Trophoblast cell (in vitro differentiated cells and primary cell): ENCODE data around the gene SIX3.

ENCODE experiments used
- DNase-seq, 2 donors: peaks; one replicate each; pipeline ENCODE4 v3.0.0-alpha.2; 2016
- H2AFZ ChIP-seq: 2 replicates; pipeline ENCODE4 v1.6.1; 2013; ENCODE audit warnings: low read length, moderate library complexity, mild to moderate bottlenecking; ENCODE audit not compliant: insufficient read depth, poor library complexity
- H2AK5ac ChIP-seq: 2 replicates; pipeline ENCODE4 v1.6.1; 2013; ENCODE audit warnings: mild to moderate bottlenecking, low read length
- H2BK120ac ChIP-seq: 2 replicates; pipeline ENCODE4 v1.6.1; 2013; ENCODE audit warnings: low read length, mild to moderate bottlenecking, moderate library complexity; ENCODE audit not compliant: insufficient read depth, poor library complexity
- H2BK12ac ChIP-seq: 2 replicates; pipeline ENCODE4 v1.6.1; 2013; ENCODE audit warnings: mild to moderate bottlenecking, low read length, moderate library complexity
- H2BK5ac ChIP-seq: 2 replicates; pipeline ENCODE4 v1.6.1; 2013; ENCODE audit warnings: low read length, low read depth, moderate library complexity, mild to moderate bottlenecking; ENCODE audit not compliant: poor library complexity
- H3K14ac ChIP-seq: 2 replicates; pipeline ENCODE4 v1.6.1; 2013; ENCODE audit warnings: mild to moderate bottlenecking, low read length
- H3K18ac ChIP-seq: 2 replicates; pipeline ENCODE4 v1.6.1; 2013; ENCODE audit warnings: mild to moderate bottlenecking, low read length
- H3K23ac ChIP-seq: 2 replicates; pipeline ENCODE4 v1.6.1; 2013; ENCODE audit warnings: low read length
- H3K27ac ChIP-seq: 2 replicates; pipeline ENCODE4 v1.5.1; 2013; ENCODE audit warnings: low read depth, mild to moderate bottlenecking, inconsistent platforms, low read length, moderate library complexity
- H3K27me3 ChIP-seq: 2 replicates; pipeline ENCODE4 v1.6.1; 2013; ENCODE audit warnings: inconsistent platforms, mild to moderate bottlenecking, low read length, moderate library complexity; ENCODE audit not compliant: insufficient read depth
- H3K36me3 ChIP-seq, 2 experiments: 1 replicate in 1 of 2; 2 replicates in 1 of 2; pipeline ENCODE4 v1.6.1; 2013; ENCODE audit warnings: low read length in 2 of 2, mild to moderate bottlenecking in 2 of 2, moderate library complexity in 1 of 2; ENCODE audit not compliant: insufficient read depth in 2 of 2, control insufficient read depth in 1 of 2
- H3K4ac ChIP-seq: 2 replicates; pipeline ENCODE4 v1.6.1; 2013; ENCODE audit warnings: low read depth, mild to moderate bottlenecking, low read length, moderate library complexity
- H3K4me1 ChIP-seq, 2 experiments: 1 replicate in 1 of 2; 2 replicates in 1 of 2; pipeline ENCODE4 v1.6.1; 2013; ENCODE audit warnings: low read length in 2 of 2, mild to moderate bottlenecking in 2 of 2, moderate library complexity in 1 of 2; ENCODE audit not compliant: insufficient read depth in 2 of 2, control insufficient read depth in 1 of 2
- H3K4me2 ChIP-seq: 2 replicates; pipeline ENCODE4 v1.6.1; 2013; ENCODE audit warnings: inconsistent platforms, mild to moderate bottlenecking, low read length, moderate library complexity
- H3K4me3 ChIP-seq: 2 replicates; pipeline ENCODE4 v1.5.1; 2013; ENCODE audit warnings: mild to moderate bottlenecking, low read depth, low read length, inconsistent platforms
- H3K79me1 ChIP-seq: one replicate; pipeline ENCODE4 v1.6.1; 2013; ENCODE audit warnings: low read length
- H3K79me2 ChIP-seq: 2 replicates; pipeline ENCODE4 v1.6.1; 2013; ENCODE audit warnings: low read length, mild to moderate bottlenecking; ENCODE audit not compliant: control insufficient read depth, insufficient read depth, poor library complexity
- H3K9ac ChIP-seq: 2 replicates; pipeline ENCODE4 v1.6.1; 2013; ENCODE audit warnings: mild to moderate bottlenecking, low read length
- H3K9me3 ChIP-seq: 2 replicates; pipeline ENCODE4 v1.6.1; 2013; ENCODE audit warnings: low read depth, mild to moderate bottlenecking, control low read depth, inconsistent platforms, low read length; ENCODE audit not compliant: insufficient read depth
- H4K12ac ChIP-seq: 2 replicates; pipeline ENCODE4 v1.6.1; 2013; ENCODE audit warnings: low read depth, mild to moderate bottlenecking, low read length, moderate library complexity
- H4K8ac ChIP-seq: 2 replicates; pipeline ENCODE4 v1.6.1; 2013; ENCODE audit warnings: low read depth, mild to moderate bottlenecking, low read length, moderate library complexity
- H4K91ac ChIP-seq: one replicate; pipeline ENCODE4 v1.6.1; 2013; ENCODE audit warnings: low read depth, mild to moderate bottlenecking, low read length, moderate library complexity
- WGBS: extraction: QIAGEN DNeasy Blood & Tissue Kit; methylation state at CpG from one replicate; pipeline ENCODE4 v1.1.7; 2013; ENCODE audit warnings: missing lambda C conversion rate; ENCODE audit not compliant: insufficient read length, insufficient coverage; ENCODE audit errors: extremely low coverage; 5-methylcytosine and 5-hydroxymethylcytosine counted together

Gene SIX3

DNA sequence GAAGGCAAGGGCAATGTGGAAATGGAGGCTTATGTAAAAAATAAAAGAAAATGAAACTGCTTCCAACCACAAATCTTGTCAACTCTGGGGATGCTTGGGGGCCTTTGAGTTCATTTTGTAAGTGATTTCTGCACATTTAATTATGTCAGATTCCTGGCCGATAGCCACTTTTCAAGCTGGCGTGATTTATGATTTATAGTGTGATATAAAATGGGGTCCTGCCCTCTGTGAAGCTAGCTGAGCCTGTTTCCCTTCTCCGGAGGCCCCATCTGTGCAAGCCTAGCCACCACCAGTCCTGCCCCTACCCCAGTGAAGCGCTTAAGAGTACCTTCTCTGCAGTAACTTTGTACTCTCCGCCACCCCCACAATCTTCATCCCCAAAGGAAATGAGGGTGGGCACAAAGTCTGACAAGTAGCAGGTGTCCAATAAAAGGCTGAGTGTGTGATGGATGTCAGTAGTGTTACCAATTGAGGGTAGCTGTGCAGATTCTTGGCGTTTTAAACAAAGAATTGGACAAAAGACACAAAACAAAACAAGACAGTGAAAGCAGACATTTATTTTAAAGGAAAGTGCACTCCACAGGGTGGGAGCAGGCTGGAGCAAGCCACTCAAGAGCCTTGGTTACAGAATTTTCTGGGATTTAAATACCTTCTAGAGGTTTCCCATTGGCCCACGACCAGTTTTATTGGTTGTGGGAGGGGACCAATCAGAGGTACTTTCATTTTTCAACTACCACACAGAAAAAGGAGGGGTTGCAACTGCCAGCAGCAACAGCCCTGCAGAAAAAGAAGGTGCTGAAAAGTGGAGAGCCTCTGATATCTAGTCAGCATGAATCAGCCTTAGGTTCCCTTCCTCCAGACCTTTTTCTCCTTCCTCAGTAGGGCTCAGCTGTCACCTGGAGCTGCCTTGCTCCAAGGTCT lies 39.0 kb upstream of the SIX3 start:
- no peak overlapping the region for H3K14ac ChIP-seq
- no peak overlapping the region for H3K23ac ChIP-seq
- no peak overlapping the region for H3K18ac ChIP-seq
- no peak overlapping the region for H2BK120ac ChIP-seq
- no peak overlapping the region for H4K12ac ChIP-seq
- H3K9ac ChIP-seq = no peak overlapping the region
- no peak overlapping the region for H3K4ac ChIP-seq
- H3K4me3 ChIP-seq = no peak overlapping the region
- no peak overlapping the region for H2AK5ac ChIP-seq
- H2BK5ac ChIP-seq = no peak overlapping the region
- no peaks in the 10 kb centered on the region for H3K36me3 ChIP-seq
- H2AFZ ChIP-seq = no peak overlapping the region
- no peak overlapping the region for H3K27ac ChIP-seq
- H3K79me1 ChIP-seq = no peaks in the 10 kb centered on the region
- H4K8ac ChIP-seq = no peak overlapping the region
- no peak for DNase-seq
- no peaks in the 10 kb centered on the region for H3K79me2 ChIP-seq
- no CpG with 5 or more reads among the region's 7 CpGs for WGBS
- H3K4me1 ChIP-seq = peaks cover 3% of the 10 kb centered on the region in 2 experiments
- H3K27me3 ChIP-seq = no peaks in the 10 kb centered on the region
- no peak overlapping the region for H3K4me2 ChIP-seq
- H2BK12ac ChIP-seq = no peak overlapping the region
- H3K9me3 ChIP-seq = peaks cover 3% of the 10 kb centered on the region
- no peak overlapping the region for H4K91ac ChIP-seq

DNA sequence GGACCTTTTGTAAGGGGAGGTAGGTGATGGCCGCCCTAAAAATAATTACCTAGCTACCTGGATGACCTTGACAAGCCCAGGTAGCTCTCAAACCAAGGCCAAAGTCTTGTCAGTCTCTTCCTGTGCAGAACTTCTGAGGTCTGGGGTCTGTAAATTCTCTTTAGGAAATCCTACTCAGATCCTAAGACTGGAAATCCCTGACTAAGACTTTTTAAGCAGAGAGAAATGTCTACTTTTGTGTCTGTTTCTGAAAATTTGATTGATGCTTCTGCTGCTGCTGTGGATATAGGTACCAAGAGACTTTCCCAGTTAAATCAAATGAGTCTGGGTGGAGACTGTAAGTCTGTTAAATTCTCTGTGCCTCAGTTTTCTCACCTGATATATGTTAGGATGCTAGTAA lies 36.9 kb upstream of the SIX3 start:
- H3K79me2 ChIP-seq = no peaks in the 10 kb centered on the region
- H3K14ac ChIP-seq = no peak overlapping the region
- no peak overlapping the region for H2BK12ac ChIP-seq
- H3K4me3 ChIP-seq = no peak overlapping the region
- H4K8ac ChIP-seq = no peak overlapping the region
- H2BK5ac ChIP-seq = no peak overlapping the region
- no CpG with 5 or more reads among the region's 1 CpG for WGBS
- H3K27ac ChIP-seq = no peak overlapping the region
- no peak for DNase-seq
- H2AFZ ChIP-seq = no peak overlapping the region
- H3K4me1 ChIP-seq = peaks cover 3% of the 10 kb centered on the region in 2 experiments
- no peak overlapping the region for H3K23ac ChIP-seq
- H3K36me3 ChIP-seq = no peaks in the 10 kb centered on the region
- H4K91ac ChIP-seq = no peak overlapping the region
- H3K4ac ChIP-seq = no peak overlapping the region
- no peak overlapping the region for H2BK120ac ChIP-seq
- no peak overlapping the region for H3K9ac ChIP-seq
- H3K79me1 ChIP-seq = no peaks in the 10 kb centered on the region
- no peak overlapping the region for H4K12ac ChIP-seq
- no peak overlapping the region for H3K4me2 ChIP-seq
- peaks cover 2% of the 10 kb centered on the region for H3K9me3 ChIP-seq
- H2AK5ac ChIP-seq = no peak overlapping the region
- no peak overlapping the region for H3K18ac ChIP-seq
- H3K27me3 ChIP-seq = no peaks in the 10 kb centered on the region

DNA sequence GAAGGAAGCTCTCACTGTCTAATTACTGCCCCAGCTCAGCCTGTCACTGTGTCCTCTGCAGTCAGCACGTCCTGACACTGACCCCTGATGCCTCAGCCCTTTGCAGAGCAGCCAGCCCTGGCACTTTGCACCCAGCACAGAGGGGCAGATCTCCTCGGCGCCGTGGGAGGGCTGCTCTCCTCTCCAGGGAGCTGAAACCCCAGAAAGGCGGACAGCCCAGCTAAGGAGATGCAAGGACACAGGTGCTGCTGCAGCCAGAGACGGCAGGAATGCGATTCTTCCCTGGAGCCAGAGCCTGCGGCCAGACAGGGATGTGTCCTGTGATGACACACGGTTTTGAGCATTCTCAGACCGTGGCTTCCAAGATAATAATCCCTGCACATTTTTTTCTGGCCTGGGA lies 34.5 kb upstream of the SIX3 start:
- Histone ChIP-seq H3K4me3 (no peak overlapping the region), H4K91ac (no peak overlapping the region), H2BK120ac (no peak overlapping the region), H4K8ac (no peak overlapping the region), H3K4me2 (peak overlapping the region; percentile 0), H2AFZ (no peak overlapping the region), H3K36me3 (no peaks in the 10 kb centered on the region), H2AK5ac (no peak overlapping the region), H3K27me3 (no peaks in the 10 kb centered on the region), H3K27ac (no peak overlapping the region), H3K14ac (no peak overlapping the region), H4K12ac (no peak overlapping the region), H3K79me1 (no peaks in the 10 kb centered on the region), H3K18ac (no peak overlapping the region), H3K9me3 (no peaks in the 10 kb centered on the region), H3K79me2 (no peaks in the 10 kb centered on the region), H3K4me1 (peaks cover 3% of the 10 kb centered on the region in 2 experiments), H2BK5ac (no peak overlapping the region), H3K4ac (no peak overlapping the region), H3K23ac (no peak overlapping the region), H2BK12ac (no peak overlapping the region), H3K9ac (no peak overlapping the region)
- DNase-seq = peak; percentile 97 to 98
- WGBS = no CpG with 5 or more reads among the region's 10 CpGs

DNA sequence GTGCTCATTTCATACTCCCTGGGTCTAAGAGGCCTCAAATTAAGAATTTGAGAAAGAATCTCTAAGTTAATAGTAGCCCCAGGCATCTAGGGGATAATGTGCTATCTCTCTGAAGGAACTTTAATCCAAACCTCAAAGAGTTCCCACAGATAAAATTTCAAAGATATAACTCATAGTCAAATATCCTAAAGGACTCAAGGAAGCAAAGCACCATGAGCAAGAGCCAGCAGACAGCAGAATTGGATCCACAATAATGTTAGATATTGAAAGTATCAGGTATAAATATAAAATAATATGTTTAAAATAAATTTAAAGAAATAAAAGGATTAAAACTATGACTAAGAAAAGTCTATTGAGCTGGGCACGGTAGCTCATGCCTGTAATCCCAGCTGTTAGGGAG lies 31.7 kb upstream of the SIX3 start:
- Histone ChIP-seq H4K8ac (no peak overlapping the region), H3K4me1 (peaks cover 3% of the 10 kb centered on the region in 2 experiments), H3K36me3 (no peaks in the 10 kb centered on the region), H2AK5ac (no peak overlapping the region), H3K27ac (no peak overlapping the region), H3K4me2 (no peak overlapping the region), H3K4ac (no peak overlapping the region), H2BK120ac (no peak overlapping the region), H3K27me3 (no peaks in the 10 kb centered on the region), H4K12ac (no peak overlapping the region), H3K23ac (no peak overlapping the region), H3K4me3 (no peak overlapping the region), H3K79me2 (no peaks in the 10 kb centered on the region), H4K91ac (no peak overlapping the region), H2BK12ac (no peak overlapping the region), H3K18ac (no peak overlapping the region), H3K9ac (no peak overlapping the region), H2AFZ (no peak overlapping the region), H3K14ac (no peak overlapping the region), H2BK5ac (no peak overlapping the region), H3K79me1 (no peaks in the 10 kb centered on the region), H3K9me3 (no peaks in the 10 kb centered on the region)
- no CpG with 5 or more reads among the region's 1 CpG for WGBS
- DNase-seq = no peak
